NCI-H2196 treated with DMSO at 0.1 percent for 48 hours (cell line): ENCODE results near the gene SLC16A3.
"Not testable (repeated sequence)": the region's sequence is repeated elsewhere in the genome, so short reads cannot be mapped to it uniquely, and the experiment has no call there.

Source experiments
- DNase-seq: peaks from one replicate; lab custom pipeline; 2025; ENCODE audit not compliant: unreplicated experiment; lab: John Stamatoyannopoulos, UW

The SLC16A3 gene

GRCh38 chr17:82203920-82204319 is 24.9 kb upstream of the SLC16A3 start:
- DNase-seq, result no peak

DNA sequence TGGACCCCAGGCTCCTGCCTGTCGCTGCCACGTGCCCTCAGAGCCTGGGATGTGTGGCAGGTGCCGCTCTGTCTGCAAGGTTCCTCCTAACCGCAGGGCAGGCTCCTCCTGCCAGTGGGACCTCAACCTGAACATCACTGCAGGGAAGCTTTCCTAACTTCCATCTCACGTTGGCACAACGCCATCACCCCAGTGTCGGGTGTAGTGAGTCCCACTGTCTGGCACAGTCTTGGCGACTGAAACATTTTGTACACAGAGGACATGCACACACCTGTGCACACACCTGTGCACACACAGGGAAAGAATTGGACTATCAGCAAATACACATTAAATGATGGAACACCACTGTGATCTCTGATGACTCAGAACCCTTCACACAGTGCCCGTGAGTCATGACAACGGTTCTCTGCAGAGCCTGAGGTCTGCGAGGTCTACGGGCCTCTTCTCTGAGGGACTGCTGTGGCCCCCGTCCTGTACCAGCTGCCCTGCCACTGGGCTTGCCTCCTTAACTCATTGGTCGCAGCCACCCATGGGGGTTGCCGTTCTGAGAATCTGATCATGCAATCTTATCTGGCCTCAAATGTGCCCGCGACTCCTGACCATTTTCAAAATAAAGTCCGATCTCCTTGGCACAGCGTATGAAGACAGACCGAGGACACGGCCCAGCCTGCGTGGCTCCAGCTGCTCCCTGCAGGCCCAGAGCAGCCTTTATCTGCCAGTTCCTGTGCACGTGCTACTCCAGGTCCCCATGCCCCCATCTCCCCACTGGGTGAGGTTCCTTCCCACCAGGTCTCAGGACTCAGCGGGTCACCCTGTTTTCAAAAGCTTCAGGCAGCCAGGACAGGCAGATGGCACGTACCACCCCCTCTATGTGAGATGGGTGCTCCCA is 23.8 kb upstream of the SLC16A3 start:
- DNase-seq, result peak; percentile 20

DNA sequence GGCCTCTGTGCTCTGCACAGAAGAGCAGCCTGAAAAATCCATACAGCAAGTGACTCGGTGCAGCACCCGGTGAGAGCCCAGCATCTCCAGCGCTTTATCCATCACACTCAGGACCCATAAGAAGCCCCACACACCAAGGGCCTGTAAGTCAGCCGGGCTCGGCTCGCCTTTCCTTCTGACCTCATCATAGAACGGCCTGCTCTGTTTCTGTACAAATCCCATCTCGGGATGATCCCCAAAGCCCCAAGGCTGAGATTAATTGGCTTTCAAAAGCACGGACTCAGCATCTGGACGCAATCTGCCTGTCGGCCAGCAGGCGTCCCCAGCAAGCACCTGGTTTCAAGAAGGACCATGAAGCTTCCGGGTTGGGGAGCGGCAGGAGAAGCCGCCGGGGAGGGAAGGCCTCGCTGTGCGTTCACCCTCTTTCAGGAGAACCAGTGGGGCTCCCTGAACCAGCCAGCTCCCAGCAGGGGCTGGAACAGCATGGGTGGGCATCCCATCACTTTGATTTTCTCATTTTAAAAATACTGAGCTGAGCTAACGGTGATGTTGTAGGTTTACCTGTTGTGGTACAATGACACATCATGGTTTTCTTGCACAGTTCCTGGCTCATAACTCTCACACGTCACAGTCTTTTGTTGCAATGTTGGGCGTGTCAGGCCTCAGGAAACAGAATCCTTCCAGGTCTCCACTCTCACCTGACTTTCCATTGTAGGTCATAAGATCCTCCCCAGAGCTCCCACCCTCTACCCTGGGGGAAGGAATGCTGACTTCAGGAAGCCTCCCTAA is 22.9 kb upstream of the SLC16A3 start:
- DNase-seq, result peak; percentile 93

GRCh38 chr17:82210655-82211054 is 18.2 kb upstream of the SLC16A3 start:
- DNase-seq, result not testable (repeated sequence)

- peak; percentile 53 for DNase-seq
Measured at GRCh38 chr17:82212331-82213250, 16.3 kb upstream of the SLC16A3 start, which contains the start of gene CCDC57. Gene CCDC57 (minus strand): TSS chr17:82212842. CDS start chr17:82201944, 10,898 bp downstream.

- peak; percentile 37 for DNase-seq
Measured at GRCh38 chr17:82213251-82214011, 15.4 kb upstream of the SLC16A3 start.

GRCh38 chr17:82214012-82214628 is 14.7 kb upstream of the SLC16A3 start:
- DNase-seq, result no peak

DNA sequence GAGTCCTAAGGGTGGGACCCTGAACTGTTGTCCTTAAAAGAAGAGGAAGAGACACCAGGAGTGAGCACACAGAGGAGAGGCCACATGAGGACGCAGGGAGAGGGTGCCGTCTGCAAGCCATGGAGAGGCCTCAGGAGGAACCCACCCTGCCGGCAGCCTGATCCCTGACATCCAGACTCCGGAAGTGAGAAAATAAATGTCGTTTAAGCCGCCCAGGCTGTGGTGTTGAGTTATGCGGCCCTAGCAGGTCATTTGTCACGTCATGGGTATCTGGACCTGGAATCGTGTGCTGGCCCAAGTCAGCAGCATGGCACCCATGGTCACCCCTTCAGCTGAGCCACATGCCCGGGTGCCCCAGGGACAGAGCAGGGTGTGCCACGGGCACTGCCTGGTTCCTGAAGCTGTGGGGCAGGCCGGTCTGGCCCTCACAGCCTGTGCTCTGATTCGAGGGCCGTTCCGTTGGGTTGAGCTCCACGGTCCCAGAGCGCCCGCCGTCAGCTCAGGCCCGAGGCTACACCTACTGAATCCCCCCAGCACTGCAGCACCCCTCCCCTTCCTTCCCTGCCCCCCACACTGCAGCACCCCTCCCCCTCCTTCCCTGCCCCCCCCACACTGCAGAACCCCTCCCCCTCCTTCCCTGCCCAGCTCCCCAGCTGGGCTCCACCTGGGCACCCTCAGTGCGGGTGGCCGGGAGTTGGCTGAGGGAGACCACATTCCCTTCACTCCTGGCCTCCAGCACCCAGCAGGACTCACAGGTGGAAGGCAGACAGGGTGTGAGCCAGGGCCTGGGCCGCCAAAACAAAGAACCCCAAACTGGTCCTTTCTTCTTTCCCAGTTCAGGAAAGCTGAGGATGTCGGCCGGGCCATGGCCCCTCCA is 13.5 kb upstream of the SLC16A3 start:
- no peak for DNase-seq

DNA sequence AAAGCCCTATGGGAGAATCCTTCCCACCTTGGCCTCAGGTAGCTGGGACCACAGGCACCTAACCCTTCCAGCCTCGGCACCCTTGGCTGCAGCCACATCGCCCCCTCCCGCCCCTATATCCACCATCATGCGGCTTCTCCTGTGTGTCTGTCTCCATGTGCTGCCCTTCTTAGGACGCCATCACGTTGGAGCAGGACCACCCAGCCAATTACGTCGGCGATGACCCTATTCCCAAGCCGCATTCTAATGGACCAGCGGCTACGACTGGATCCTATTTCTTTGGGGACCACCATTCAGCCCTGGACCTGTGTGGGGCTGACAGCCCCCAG is 12.9 kb upstream of the SLC16A3 start:
- no peak for DNase-seq

DNA sequence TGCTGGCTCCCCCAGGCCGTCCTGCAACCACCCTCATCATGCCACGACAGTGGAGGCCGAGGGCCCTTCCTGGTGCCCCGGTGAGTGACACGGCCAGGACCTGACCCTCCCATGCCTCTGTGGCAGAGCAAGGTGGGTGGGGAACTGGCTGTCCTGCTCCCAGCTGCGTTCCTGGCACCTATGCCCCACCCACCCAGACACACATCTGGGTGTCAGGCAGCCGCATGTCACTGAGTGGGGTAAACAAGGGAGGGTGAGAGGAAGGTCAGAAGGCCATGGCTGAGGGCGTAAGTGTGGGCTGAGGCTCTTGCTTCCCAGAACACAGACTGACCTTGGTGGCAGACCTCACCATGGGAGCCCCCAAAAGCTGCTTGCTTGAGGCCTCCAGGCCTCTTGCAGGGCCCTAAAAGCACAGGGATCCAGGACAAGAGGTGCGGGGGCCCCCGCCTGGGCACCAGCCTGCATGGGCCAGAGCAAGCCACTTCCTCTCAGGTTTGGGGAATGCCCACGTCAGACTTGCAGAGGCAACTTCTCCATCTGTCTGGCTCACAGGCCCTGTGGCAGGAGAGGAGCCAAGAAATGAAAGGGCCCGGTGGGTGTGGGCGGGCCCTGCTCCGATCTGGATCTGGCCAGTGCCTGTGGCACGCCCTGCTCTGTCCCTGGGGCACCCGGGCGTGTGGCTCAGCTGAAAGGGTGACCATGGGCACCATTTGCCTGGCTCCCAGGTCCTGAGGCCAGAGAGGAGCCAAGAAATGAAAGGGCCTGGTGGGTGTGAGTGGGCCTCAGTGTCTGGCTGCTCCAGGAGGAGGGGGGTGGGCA is 12.3 kb upstream of the SLC16A3 start:
- no peak for DNase-seq

DNA sequence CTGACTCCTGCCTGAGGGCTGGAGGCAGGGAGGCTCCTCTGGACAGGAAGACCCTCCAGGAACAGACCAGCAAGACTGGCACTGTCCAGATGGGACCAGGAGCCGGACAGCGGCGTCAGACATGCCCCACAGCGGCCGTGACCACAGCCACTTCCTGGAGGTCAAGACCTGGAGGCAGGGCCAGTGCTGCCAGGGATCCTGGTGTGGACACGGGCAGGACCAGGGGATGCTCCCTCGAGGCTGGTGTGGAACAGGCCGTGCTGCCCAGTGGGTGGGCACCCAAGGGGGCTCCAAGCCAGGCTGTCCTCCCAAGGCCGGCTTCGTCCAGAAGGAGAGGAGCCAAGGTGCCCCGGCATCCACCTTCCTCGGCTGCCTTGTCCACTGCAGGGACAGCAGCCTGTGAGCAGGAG is 11.7 kb upstream of the SLC16A3 start:
- DNase-seq, result no peak

- DNase-seq, result no peak
Measured at GRCh38 chr17:82217530-82218204, 11.2 kb upstream of the SLC16A3 start.

DNA sequence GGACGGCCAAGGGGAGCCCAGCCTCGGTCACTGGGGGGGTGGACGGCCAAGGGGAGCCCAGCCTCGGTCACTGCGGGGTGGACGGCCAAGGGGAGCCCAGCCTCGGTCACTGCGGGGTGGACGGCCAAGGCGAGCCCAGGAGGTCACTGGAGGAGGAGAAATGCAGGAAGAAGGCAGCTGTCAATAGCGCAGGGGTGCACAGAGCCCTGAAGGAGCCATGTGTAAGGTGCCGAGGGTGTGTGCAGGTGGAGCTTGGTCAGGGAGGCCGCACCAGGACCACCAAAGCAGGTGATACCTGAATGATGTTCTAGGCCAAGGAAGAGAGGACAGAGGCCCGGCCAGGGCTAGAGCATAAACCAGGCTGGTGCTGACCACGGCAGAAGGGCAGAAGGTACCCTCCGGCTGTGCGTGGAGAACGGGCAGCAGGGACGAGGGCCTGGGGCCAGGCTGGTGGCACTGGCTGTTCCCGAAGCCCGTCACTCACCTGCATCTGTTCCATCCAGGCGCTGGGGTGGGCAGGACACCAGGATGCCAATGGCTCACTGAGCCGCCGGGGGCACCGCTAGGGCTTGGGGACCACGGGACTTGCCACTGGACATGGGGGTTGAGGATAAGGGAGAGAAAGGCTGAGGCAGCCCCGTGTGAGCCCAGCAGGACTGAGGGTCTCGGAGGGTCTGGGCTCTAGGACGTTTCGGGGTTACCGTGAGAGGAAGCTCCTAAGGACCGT is 10.3 kb upstream of the SLC16A3 start:
- DNase-seq, result no peak

DNA sequence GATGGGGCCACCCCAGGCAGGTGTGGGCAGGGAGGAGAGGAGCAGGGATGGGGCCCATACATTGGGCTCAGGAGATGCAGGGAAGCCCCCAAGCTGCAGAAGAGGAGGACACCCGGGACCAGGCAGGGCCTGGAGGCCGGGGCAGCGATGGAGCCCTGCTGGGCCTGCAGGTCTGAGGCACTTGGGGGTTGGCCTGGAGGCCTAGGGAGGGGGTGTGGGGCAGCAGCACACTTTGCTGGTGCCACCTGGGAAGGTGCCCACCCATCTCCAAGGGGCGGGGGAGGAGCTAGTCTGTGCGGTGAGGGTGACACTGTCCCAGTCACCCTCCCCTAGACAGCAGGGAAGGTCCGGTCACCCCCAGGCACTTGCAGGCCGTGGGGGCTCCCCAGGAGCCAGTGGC is 9.8 kb upstream of the SLC16A3 start:
- DNase-seq, result no peak

DNA sequence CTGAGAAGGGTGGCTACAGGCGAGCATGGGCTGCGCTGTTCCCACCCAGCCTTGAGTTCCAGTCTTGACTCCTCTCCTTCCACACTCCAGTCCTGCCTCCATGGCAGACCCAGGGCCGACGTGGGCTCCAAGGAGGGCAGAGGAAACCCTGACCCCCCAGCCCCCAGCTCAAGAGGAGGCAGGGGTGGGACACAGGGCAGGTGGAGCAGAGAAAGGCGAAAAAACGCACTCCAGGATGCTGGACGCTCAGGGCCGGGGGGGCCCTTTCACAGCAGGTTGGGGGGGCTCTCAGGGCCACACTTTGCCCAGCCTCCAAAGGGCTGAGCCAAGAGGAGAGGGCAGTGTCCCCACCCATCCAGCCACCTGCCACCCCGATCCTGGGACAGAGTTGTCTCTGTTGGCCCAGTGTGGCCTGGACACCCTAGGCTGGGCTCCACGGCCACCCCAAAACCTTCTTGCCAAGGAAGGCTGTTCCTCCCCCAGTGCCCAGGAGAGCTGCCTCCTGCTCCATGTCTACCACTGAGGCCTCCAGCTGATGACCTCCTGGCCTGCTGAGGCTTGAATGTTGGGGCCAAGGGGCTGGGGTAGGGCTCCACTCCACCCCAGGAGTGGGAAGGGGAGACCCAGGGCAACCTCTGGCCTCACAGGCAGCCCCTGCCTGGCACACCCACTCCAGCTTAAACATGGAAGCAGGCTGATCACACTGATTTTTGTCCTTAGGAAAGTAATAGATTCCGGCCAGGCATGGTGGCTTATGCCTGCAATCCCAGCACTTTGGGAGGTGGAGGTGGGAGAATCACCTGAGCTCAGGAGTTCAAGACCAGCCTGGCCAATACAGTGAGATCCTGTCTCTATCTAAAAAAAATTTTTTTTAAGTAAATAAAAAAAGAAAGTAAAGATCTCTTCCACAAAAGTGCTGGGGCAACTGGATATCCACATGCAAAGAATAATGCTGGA is 8.8 kb upstream of the SLC16A3 start:
- DNase-seq, result no peak
